ENCODE results near the gene RAD23A. TPM values are rescaled to one million over a fixed set of nuclear protein-coding genes. Genes with fewer than 3 reads are reported as not detected.

Gene RAD23A
- total and polyA plus RNA-seq, 9 of the 15 experiments (the other 6 are each of a cell fraction or from before 2014, with no cell fraction given), result 9.5 to 181 (median 101) TPM

- TF ChIP-seq ZNF280A (IDR thresholded peaks at IDR 0.05; ENCODE audit: low read depth, partially characterized antibody) (no peak), MXD1 (CRISPR knock-in tag; IDR thresholded peaks at IDR 0.05; ENCODE audit: borderline replicate concordance, poor library complexity, severe bottlenecking) (peak; percentile 96), PRDM10 (IDR thresholded peaks at IDR 0.05; ENCODE audit: partially characterized antibody) (peak; percentile 79), ESRRB (CRISPR knock-in tag; IDR thresholded peaks at IDR 0.05; ENCODE audit: borderline replicate concordance) (no peak), EHMT2 (IDR thresholded peaks at IDR 0.05) (no peak), SMARCB1 (IDR thresholded peaks at IDR 0.05; ENCODE audit: insufficient read length, low read depth) (no peak), PRMT5 (CRISPR knock-in tag; IDR thresholded peaks at IDR 0.05) (no peak), EZH2 (IDR thresholded peaks at IDR 0.05; ENCODE audit: borderline replicate concordance, low read depth, low read length) (no peak), BHLHE40 (IDR thresholded peaks at IDR 0.05; ENCODE audit: low read length) (no peak), CXXC5 (CRISPR knock-in tag; IDR thresholded peaks at IDR 0.05) (peak; percentile 73), ZNF785 (CRISPR knock-in tag; IDR thresholded peaks at IDR 0.05) (no peak), ZNF146 (CRISPR knock-in tag; IDR thresholded peaks at IDR 0.05; ENCODE audit: unreplicated experiment) (no peak), FOXM1 (IDR thresholded peaks at IDR 0.05; ENCODE audit: low read depth) (no peak), FOXM1 (CRISPR knock-in tag; IDR thresholded peaks at IDR 0.05; ENCODE audit: low read depth) (no peak), IRF1 (CRISPR knock-in tag; IDR thresholded peaks at IDR 0.05; ENCODE audit: borderline replicate concordance) (no peak), HOMEZ (CRISPR knock-in tag; IDR thresholded peaks at IDR 0.05) (no peak), SAP30 (IDR thresholded peaks at IDR 0.05; ENCODE audit: borderline replicate concordance, insufficient read depth, low read depth, low read length, poor library complexity, severe bottlenecking) (peak; percentile 95)
These were observed 11.1 kb downstream of the RAD23A start, which contains the start of gene GADD45GIP1 (continued) for GRCh38 chr19:12956446-12957388.

Measured in K562 (cell line).